ENCODE results near the gene INSC. TPM values are rescaled to one million over a fixed set of nuclear protein-coding genes. Genes with fewer than 3 reads are reported as not detected.
A peak's percentile ranks its signal among the peaks of the same experiment; 100 is the strongest.

Gene INSC
- total and polyA plus RNA-seq, 2 of the 8 experiments (the other 6 are each of a cell fraction or from before 2014, with no cell fraction given), result 0.58 to 0.59 TPM

GRCh38 chr11:15276621-15277020, 161.9 kb downstream of the INSC start (continued):
- TF ChIP-seq RNF2 (IDR thresholded peaks at IDR 0.05; ENCODE audit: borderline replicate concordance, low read depth, low read length, missing control alignments, poor library complexity, severe bottlenecking), result no peak
- no peak for TF ChIP-seq TAF1 (IDR thresholded peaks at IDR 0.05; ENCODE audit: low read depth, low read length)
- TF ChIP-seq ATF2 (IDR thresholded peaks at IDR 0.05; ENCODE audit: low read length), result no peak
- TF ChIP-seq POU5F1 (IDR thresholded peaks at IDR 0.05; ENCODE audit: low read depth, low read length), result no peak
- TF ChIP-seq RAD21 (IDR thresholded peaks at IDR 0.05 in 1 of 2, conservative IDR thresholded peaks at IDR 0.05 in 1 of 2; ENCODE audit: low read depth in 2 of 2, low read length in 2 of 2), result peak; percentile 72 to 77
- TF ChIP-seq TBP (IDR thresholded peaks at IDR 0.05; ENCODE audit: low read depth, low read length), result no peak
- TF ChIP-seq E2F6 (IDR thresholded peaks at IDR 0.05), result peak; percentile 55; the same call in 1 of the 2 replicates
- no peak for TF ChIP-seq SP1 (IDR thresholded peaks at IDR 0.05; ENCODE audit: low read depth, low read length)
- TF ChIP-seq MAFK (IDR thresholded peaks at IDR 0.05; ENCODE audit: low read depth, low read length), result no peak
- TF ChIP-seq POLR2AphosphoS5 (IDR thresholded peaks at IDR 0.05; ENCODE audit: low read depth, low read length), result no peak
- TF ChIP-seq CREB1 (IDR thresholded peaks at IDR 0.05), result no peak
- no peak for TF ChIP-seq USF2 (IDR thresholded peaks at IDR 0.05; ENCODE audit: low read length)
- TF ChIP-seq ASH2L (IDR thresholded peaks at IDR 0.05; ENCODE audit: low read length), result no peak
- no peak for TF ChIP-seq CHD2 (IDR thresholded peaks at IDR 0.05; ENCODE audit: low read length)
- no peak for TF ChIP-seq MAX (IDR thresholded peaks at IDR 0.05)
